Measurements from ENCODE around the gene PACSIN1.

- no peak for TF ChIP-seq POLR2AphosphoS5 (IDR thresholded peaks at IDR 0.05)
- TF ChIP-seq CTCF (IDR thresholded peaks at IDR 0.05; ENCODE audit: poor library complexity, severe bottlenecking): no peak
- no peak for TF ChIP-seq REST (IDR thresholded peaks at IDR 0.05; ENCODE audit: borderline replicate concordance)
- no peak for TF ChIP-seq EZH2 (IDR thresholded peaks at IDR 0.05; ENCODE audit: borderline replicate concordance, insufficient read depth, low read length, poor library complexity, severe bottlenecking)
- TF ChIP-seq RAD21 (conservative IDR thresholded peaks at IDR 0.05): no peak
- TF ChIP-seq EP300 (conservative IDR thresholded peaks at IDR 0.05; ENCODE audit: poor library complexity, severe bottlenecking): no peak
- no peak for TF ChIP-seq MXI1 (conservative IDR thresholded peaks at IDR 0.05; ENCODE audit: poor library complexity, severe bottlenecking)
- no peak for TF ChIP-seq SMC3 (conservative IDR thresholded peaks at IDR 0.05; ENCODE audit: poor library complexity)
- TF ChIP-seq TAF1 (IDR thresholded peaks at IDR 0.05; ENCODE audit: low read depth): no peak
Observed at GRCh38 chr6:34526241-34526972, 60.5 kb downstream of the PACSIN1 start.
